ENCODE results near the gene USP4.
"Not testable (repeated sequence)": the region's sequence is repeated elsewhere in the genome, so short reads cannot be mapped to it uniquely, and the experiment has no call there.

The USP4 gene

GRCh38 chr3:49352281-49352680 is 12.4 kb upstream of the USP4 start:
- DNase-seq (ENCODE audit: low read depth, low spot score): no peak

- no peak for DNase-seq (ENCODE audit: low read depth, low spot score)
Measured at GRCh38 chr3:49351521-49352011, 11.7 kb upstream of the USP4 start.

GRCh38 chr3:49349348-49350114 is 9.7 kb upstream of the USP4 start:
- DNase-seq (ENCODE audit: low read depth, low spot score): no peak

GRCh38 chr3:49348361-49348760 is 8.5 kb upstream of the USP4 start:
- not testable (repeated sequence) for DNase-seq (ENCODE audit: low read depth, low spot score)

GRCh38 chr3:49346797-49347251 is 7.0 kb upstream of the USP4 start:
- no peak for DNase-seq (ENCODE audit: low read depth, low spot score)

- DNase-seq (ENCODE audit: low read depth, low spot score): no peak
Measured at GRCh38 chr3:49343163-49343562, 3.3 kb upstream of the USP4 start.

- DNase-seq (ENCODE audit: low read depth, low spot score): no peak
Measured at GRCh38 chr3:49341996-49342395, 2.1 kb upstream of the USP4 start.

GRCh38 chr3:49339581-49339940 is 292 bp downstream of the USP4 start:
- no peak for DNase-seq (ENCODE audit: low read depth, low spot score)

GRCh38 chr3:49333916-49334633 is 5.8 kb downstream of the USP4 start:
- no peak for DNase-seq (ENCODE audit: low read depth, low spot score)

GRCh38 chr3:49333091-49333490 is 6.8 kb downstream of the USP4 start:
- DNase-seq (ENCODE audit: low read depth, low spot score): no peak

GRCh38 chr3:49329186-49329585 is 10.7 kb downstream of the USP4 start:
- no peak for DNase-seq (ENCODE audit: low read depth, low spot score)

- not testable (repeated sequence) for DNase-seq (ENCODE audit: low read depth, low spot score)
Measured at GRCh38 chr3:49328350-49328749, 11.5 kb downstream of the USP4 start.

GRCh38 chr3:49327485-49327884 is 12.4 kb downstream of the USP4 start:
- no peak for DNase-seq (ENCODE audit: low read depth, low spot score)

GRCh38 chr3:49324768-49325167 is 15.1 kb downstream of the USP4 start:
- no peak for DNase-seq (ENCODE audit: low read depth, low spot score)

GRCh38 chr3:49316696-49317457 is 23.0 kb downstream of the USP4 start:
- no peak for DNase-seq (ENCODE audit: low read depth, low spot score)

GRCh38 chr3:49313896-49314688 is 25.8 kb downstream of the USP4 start:
- peak; percentile 40 for DNase-seq (ENCODE audit: low read depth, low spot score)

GRCh38 chr3:49311283-49311682 is 28.6 kb downstream of the USP4 start:
- DNase-seq (ENCODE audit: low read depth, low spot score): no peak

- DNase-seq (ENCODE audit: low read depth, low spot score): no peak
Measured at GRCh38 chr3:49310677-49311076, 29.2 kb downstream of the USP4 start.

- no peak for DNase-seq (ENCODE audit: low read depth, low spot score)
Measured at GRCh38 chr3:49305608-49306007, 34.2 kb downstream of the USP4 start.

- DNase-seq (ENCODE audit: low read depth, low spot score): no peak
Measured at GRCh38 chr3:49302613-49303012, 37.2 kb downstream of the USP4 start.

- DNase-seq (ENCODE audit: low read depth, low spot score): no peak
Measured at GRCh38 chr3:49300595-49300994, 39.3 kb downstream of the USP4 start.

All from smooth muscle cell of the brain vasculature (primary cell).